ENCODE measurements around the gene MMRN2. TPM values are rescaled to one million over a fixed set of nuclear protein-coding genes. Genes with fewer than 3 reads are reported as not detected.
"Not testable (repeated sequence)": the region's sequence is repeated elsewhere in the genome, so short reads cannot be mapped to it uniquely, and the experiment has no call there.

The MMRN2 gene
- total RNA-seq, 1 experiment from 2014 or later, result 0.64 TPM

DNA sequence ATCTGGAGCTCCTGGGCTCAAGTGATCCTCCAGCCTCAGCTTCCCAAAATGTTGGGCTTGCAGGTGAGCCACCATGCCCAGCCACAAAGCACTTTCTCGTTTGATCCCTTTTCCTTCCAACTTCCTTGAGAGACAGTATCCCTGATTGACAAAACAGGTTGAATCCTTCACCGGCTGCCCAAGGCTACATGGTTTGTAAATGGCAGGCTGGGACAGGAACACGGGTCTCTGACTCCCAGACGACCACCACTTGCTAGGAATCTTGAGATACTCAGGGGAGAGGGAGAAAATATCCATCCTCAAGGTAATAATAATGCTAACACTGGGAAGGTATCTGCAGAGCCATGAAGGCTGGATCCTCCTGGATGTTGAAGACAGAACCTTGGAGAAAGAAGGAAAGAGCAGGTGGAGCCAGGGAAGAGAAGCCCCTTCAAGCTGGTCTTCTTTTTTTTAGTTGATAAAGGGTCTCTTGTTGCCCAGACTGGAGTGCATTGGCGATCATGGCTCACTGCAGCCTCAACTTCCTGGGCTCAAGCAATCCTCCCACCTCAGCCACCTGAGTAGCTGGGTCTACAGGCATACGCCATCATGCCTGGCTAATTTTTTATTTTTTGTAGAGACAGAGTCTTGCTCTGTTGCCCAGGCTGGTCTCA lies 19.8 kb downstream of the MMRN2 start:
- H3K36me3 ChIP-seq (ENCODE audit: control insufficient read depth, insufficient read depth, low read length), result no peaks in the 10 kb centered on the region
- CTCF ChIA-PET, result no interaction called here
- TF ChIP-seq, protein P1, sequence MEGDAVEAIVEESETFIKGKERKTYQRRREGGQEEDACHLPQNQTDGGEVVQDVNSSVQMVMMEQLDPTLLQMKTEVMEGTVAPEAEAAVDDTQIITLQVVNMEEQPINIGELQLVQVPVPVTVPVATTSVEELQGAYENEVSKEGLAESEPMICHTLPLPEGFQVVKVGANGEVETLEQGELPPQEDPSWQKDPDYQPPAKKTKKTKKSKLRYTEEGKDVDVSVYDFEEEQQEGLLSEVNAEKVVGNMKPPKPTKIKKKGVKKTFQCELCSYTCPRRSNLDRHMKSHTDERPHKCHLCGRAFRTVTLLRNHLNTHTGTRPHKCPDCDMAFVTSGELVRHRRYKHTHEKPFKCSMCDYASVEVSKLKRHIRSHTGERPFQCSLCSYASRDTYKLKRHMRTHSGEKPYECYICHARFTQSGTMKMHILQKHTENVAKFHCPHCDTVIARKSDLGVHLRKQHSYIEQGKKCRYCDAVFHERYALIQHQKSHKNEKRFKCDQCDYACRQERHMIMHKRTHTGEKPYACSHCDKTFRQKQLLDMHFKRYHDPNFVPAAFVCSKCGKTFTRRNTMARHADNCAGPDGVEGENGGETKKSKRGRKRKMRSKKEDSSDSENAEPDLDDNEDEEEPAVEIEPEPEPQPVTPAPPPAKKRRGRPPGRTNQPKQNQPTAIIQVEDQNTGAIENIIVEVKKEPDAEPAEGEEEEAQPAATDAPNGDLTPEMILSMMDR (IDR thresholded peaks at IDR 0.05; ENCODE audit: insufficient read depth in 1 of 2, low read depth in 1 of 2, low read length in 1 of 2, severe bottlenecking in 1 of 2, unreplicated experiment in 1 of 2), result no peak
- Mint-ChIP-seq H3K4me3 (ENCODE audit: unreplicated experiment) (no peak overlapping the region), H3K9me3 (ENCODE audit: unreplicated experiment) (no peaks in the 10 kb centered on the region), H3K4me1 (ENCODE audit: low read depth, unreplicated experiment) (no peaks in the 10 kb centered on the region), H3K27me3 (ENCODE audit: insufficient read depth, unreplicated experiment) (no peaks in the 10 kb centered on the region), H3K27ac (ENCODE audit: unreplicated experiment) (no peak overlapping the region), H3K36me3 (ENCODE audit: insufficient read depth, unreplicated experiment) (peaks cover 16% of the 10 kb centered on the region)
- no peak for DNase-seq
- POLR2A ChIA-PET, result no interaction called here
- intact Hi-C loops (cut with micrococcal nuclease; ENCODE audit: unreplicated experiment), result loop anchor here (2.0 kb wide), 2 partner anchors 33 to 249 kb away; no protein-coding TSS in a partner anchor
- BruUV-seq (replicated peaks), result no TSS peak
- H3K27me3 ChIP-seq (replicated peaks; ENCODE audit: control insufficient read depth, insufficient read depth, low read length), result no peaks in the 10 kb centered on the region
- no peaks in the 10 kb centered on the region for H3K9me3 ChIP-seq
- no peak overlapping the region for H3K4me3 ChIP-seq (ENCODE audit: low read depth, low read length)
- peaks cover 9% of the 10 kb centered on the region; the same call in 1 of the 2 replicates for H3K4me1 ChIP-seq

DNA sequence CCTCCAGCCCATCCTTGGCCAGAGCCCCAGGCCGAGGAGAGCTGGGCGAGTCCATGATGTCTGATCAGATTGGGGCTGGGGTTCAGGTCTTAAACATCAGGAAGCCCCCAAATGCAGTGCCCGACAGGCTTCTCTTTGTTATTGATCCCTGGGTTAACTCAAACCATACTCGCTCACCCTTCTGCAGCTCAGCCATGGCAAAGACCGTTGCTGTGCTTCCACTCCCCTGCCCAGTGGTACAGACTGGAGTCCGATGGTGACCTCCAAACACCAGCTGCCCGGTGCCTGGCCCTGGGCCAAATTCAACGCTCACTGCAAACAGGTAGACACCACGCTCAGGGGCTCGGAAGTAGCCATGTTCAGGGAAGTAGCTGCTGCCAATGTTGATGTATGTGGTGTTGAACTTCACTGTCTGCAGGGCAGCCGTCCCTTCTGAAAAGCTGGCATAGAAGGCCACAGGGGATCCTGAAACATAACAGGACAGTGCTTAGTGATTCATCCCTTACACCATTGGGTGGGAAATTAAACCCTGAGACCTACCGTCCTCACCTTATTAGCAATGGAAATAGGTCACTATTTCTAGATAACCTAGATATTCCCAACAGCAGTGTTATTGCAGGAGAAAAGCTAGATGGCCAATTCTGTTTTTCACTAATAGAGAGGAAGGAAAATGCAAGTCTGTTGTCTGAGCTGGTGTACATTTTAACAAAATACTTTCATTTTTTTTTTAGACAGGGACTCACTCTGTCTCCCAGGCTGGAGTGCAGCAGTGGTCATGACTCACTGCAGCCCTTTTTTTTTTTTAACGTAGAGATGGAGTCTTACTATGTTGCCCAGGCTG lies 20.5 kb downstream of the MMRN2 start:
- no TSS peak for BruUV-seq (replicated peaks)
- Mint-ChIP-seq H3K4me1 (ENCODE audit: low read depth, unreplicated experiment) (no peaks in the 10 kb centered on the region), H3K9me3 (ENCODE audit: unreplicated experiment) (no peaks in the 10 kb centered on the region), H3K27me3 (ENCODE audit: insufficient read depth, unreplicated experiment) (no peaks in the 10 kb centered on the region), H3K4me3 (ENCODE audit: unreplicated experiment) (no peak overlapping the region), H3K36me3 (ENCODE audit: insufficient read depth, unreplicated experiment) (peaks cover 17% of the 10 kb centered on the region), H3K27ac (ENCODE audit: unreplicated experiment) (no peak overlapping the region)
- no peak overlapping the region for H3K4me3 ChIP-seq (ENCODE audit: low read depth, low read length)
- TF ChIP-seq, protein P1 (IDR thresholded peaks at IDR 0.05; ENCODE audit: insufficient read depth in 1 of 2, low read depth in 1 of 2, low read length in 1 of 2, severe bottlenecking in 1 of 2, unreplicated experiment in 1 of 2), result no peak
- no peaks in the 10 kb centered on the region for H3K36me3 ChIP-seq (ENCODE audit: control insufficient read depth, insufficient read depth, low read length)
- peaks cover 9% of the 10 kb centered on the region; the same call in 1 of the 2 replicates for H3K4me1 ChIP-seq
- DNase-seq, result no peak
- intact Hi-C loops (cut with micrococcal nuclease; ENCODE audit: unreplicated experiment), result no loop called here
- ChIA-PET POLR2A (no interaction called here), CTCF (no interaction called here)
- H3K27me3 ChIP-seq (replicated peaks; ENCODE audit: control insufficient read depth, insufficient read depth, low read length), result no peaks in the 10 kb centered on the region
- H3K9me3 ChIP-seq, result no peaks in the 10 kb centered on the region

DNA sequence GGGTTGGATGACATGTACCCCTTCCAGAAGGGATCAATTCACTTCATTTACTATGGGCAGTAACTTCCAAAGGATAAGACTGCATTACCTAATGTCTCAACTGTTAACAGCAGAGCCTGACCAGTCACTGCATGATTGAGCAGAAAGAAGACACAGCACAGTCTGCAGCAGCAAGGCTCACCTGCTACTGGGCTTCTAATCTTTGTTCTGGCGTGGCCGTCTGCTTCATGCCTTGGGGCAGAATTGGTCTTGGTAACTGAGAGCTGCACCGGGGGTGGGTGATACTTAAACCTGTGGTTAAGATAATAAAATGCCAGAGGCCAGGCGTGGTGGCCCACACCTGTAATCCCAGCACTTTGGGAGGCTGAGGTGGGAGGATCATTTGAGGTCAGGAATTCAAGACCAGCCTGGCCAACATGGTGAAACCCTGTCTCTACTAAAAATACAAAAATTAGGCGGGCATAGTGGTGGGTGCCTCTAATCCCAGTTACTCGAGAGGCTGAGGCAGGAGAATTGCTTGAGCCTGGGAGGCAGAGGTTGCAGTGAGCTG lies 23.2 kb downstream of the MMRN2 start:
- H3K4me1 ChIP-seq; H3K4me3 ChIP-seq (ENCODE audit: low read depth, low read length); H3K27me3 Mint-ChIP-seq (ENCODE audit: insufficient read depth, unreplicated experiment); H3K4me3 Mint-ChIP-seq (ENCODE audit: unreplicated experiment); H3K27me3 ChIP-seq (replicated peaks; ENCODE audit: control insufficient read depth, insufficient read depth, low read length); H3K4me1 Mint-ChIP-seq (ENCODE audit: low read depth, unreplicated experiment); H3K9me3 Mint-ChIP-seq (ENCODE audit: unreplicated experiment); DNase-seq; BruUV-seq (replicated peaks); POLR2A ChIA-PET; H3K9me3 ChIP-seq; intact Hi-C loops (cut with micrococcal nuclease; ENCODE audit: unreplicated experiment); H3K27ac Mint-ChIP-seq (ENCODE audit: unreplicated experiment); H3K36me3 ChIP-seq (ENCODE audit: control insufficient read depth, insufficient read depth, low read length): not testable (repeated sequence)
- H3K36me3 Mint-ChIP-seq (ENCODE audit: insufficient read depth, unreplicated experiment), result peaks cover 20% of the 10 kb centered on the region
- CTCF ChIA-PET, result interaction anchor here (1.1 kb wide), 1 partner anchor 250 kb away, joined by 3 read pairs; no protein-coding TSS in a partner anchor
